ENCODE measurements around the gene ACSL5. TPM values are rescaled to one million over a fixed set of nuclear protein-coding genes. Genes with fewer than 3 reads are reported as not detected.
A peak's percentile ranks its signal among the peaks of the same experiment; 100 is the strongest.

The ACSL5 gene
- total RNA-seq, 2 donors from 2014 or later: 208 to 218 TPM

DNA sequence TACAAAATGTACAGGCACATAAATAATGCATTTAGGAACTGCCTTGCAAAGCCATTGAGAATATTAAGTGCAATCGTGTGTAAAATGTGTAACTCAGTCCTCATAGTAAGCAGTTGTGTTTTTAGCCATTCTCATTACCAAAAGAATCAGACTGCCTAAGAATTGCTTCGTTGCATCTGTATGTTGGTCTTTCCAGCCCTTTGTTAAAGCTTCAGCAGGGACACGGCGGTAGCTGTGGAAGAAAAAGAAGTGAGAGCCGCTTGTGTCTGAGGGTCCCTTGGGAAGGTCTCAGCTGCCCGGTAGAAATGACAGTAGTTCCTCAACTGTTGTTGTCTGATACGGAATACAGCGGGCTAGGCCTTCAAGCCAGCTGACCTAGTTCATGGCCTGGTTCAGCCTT is 22.8 kb upstream of the ACSL5 start:
- Histone ChIP-seq H3K4me3 (no peak overlapping the region), H3K9ac (ENCODE audit: low read depth in 2 of 2, low read length in 2 of 2) (no peak overlapping the region), H3K36me3 (no peaks in the 10 kb centered on the region), H3K27ac (no peak overlapping the region), H3K27me3 (no peaks in the 10 kb centered on the region), H3K9me3 (no peaks in the 10 kb centered on the region), H3K4me1 (no peaks in the 10 kb centered on the region)
- intact Hi-C loops (cut with DNase I): no loop called here
- TF ChIP-seq, protein P1, sequence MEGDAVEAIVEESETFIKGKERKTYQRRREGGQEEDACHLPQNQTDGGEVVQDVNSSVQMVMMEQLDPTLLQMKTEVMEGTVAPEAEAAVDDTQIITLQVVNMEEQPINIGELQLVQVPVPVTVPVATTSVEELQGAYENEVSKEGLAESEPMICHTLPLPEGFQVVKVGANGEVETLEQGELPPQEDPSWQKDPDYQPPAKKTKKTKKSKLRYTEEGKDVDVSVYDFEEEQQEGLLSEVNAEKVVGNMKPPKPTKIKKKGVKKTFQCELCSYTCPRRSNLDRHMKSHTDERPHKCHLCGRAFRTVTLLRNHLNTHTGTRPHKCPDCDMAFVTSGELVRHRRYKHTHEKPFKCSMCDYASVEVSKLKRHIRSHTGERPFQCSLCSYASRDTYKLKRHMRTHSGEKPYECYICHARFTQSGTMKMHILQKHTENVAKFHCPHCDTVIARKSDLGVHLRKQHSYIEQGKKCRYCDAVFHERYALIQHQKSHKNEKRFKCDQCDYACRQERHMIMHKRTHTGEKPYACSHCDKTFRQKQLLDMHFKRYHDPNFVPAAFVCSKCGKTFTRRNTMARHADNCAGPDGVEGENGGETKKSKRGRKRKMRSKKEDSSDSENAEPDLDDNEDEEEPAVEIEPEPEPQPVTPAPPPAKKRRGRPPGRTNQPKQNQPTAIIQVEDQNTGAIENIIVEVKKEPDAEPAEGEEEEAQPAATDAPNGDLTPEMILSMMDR (IDR thresholded peaks at IDR 0.05): no peak
- no peak for DNase-seq

DNA sequence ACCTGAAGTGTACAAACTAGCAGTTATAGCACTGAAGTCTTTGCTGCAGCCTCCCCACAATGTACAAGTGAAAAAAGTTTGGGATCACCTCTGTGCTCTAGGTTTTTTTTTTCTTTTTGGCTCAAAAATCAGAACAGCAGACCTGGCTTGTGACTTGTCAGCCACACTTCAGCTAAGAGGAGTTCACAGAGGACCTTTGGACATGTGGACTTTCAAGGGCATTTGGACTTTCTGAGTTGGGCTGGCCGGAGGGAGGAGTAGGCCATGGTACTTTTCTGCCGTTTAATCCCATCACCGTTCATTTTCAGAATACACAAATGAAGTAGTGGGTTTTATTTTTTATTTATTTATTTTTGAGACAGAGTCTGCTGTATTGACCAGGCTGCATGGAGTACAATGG is 21.9 kb upstream of the ACSL5 start:
- H3K4me1 ChIP-seq: no peaks in the 10 kb centered on the region
- no peak overlapping the region for H3K27ac ChIP-seq
- no peak overlapping the region for H3K4me3 ChIP-seq
- intact Hi-C loops (cut with DNase I): no loop called here
- no peaks in the 10 kb centered on the region for H3K36me3 ChIP-seq
- DNase-seq: no peak
- H3K27me3 ChIP-seq: no peaks in the 10 kb centered on the region
- TF ChIP-seq, protein P1 (IDR thresholded peaks at IDR 0.05): no peak
- H3K9me3 ChIP-seq: no peaks in the 10 kb centered on the region
- H3K9ac ChIP-seq (ENCODE audit: low read depth in 2 of 2, low read length in 2 of 2): no peak overlapping the region

DNA sequence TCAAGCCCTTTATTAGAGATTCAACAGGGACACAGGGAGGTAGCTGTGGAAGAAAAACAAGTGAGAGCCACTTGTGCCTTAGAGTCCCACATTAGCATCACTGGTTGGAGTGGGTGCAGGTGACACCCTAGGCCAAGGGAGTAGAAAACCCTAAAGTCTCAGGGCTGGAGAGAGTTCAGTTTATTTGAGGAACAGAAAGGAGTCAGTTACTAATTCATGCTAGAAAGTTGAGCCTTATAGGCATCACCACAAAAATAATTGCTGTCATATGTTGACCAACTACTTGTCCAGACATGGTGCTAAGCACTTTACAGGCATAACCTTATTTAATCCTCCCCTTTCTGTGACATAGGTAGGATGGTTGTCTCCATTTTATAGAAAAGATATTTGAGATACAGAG is 20.9 kb upstream of the ACSL5 start:
- H3K36me3 ChIP-seq: no peaks in the 10 kb centered on the region
- no peak for DNase-seq
- H3K9ac ChIP-seq (ENCODE audit: low read depth in 2 of 2, low read length in 2 of 2): no peak overlapping the region
- H3K4me3 ChIP-seq: no peak overlapping the region
- no peak overlapping the region for H3K27ac ChIP-seq
- no peaks in the 10 kb centered on the region for H3K9me3 ChIP-seq
- TF ChIP-seq, protein P1 (IDR thresholded peaks at IDR 0.05): no peak
- H3K27me3 ChIP-seq: no peaks in the 10 kb centered on the region
- no peaks in the 10 kb centered on the region for H3K4me1 ChIP-seq
- intact Hi-C loops (cut with DNase I): no loop called here

DNA sequence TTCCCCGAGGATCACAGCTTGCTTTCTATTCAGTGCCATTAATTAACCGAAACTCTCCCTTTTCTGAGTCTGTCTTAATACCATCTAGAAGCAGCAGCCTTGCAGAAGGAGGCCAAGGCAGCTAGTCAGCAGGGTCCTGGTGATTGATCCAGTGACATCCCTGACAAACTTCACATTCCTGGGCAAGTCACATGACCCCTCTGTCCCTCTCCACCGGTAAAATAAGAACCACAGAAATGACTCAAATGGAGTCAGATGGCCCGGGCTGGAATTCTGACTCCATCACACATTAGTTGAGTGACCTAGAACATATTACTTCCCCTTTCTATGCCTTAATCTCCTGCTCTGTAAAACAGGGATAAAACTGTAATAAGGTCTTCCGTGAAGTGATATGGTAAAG is 17.2 kb upstream of the ACSL5 start:
- Histone ChIP-seq H3K27me3 (no peaks in the 10 kb centered on the region), H3K9me3 (no peaks in the 10 kb centered on the region), H3K9ac (ENCODE audit: low read depth in 2 of 2, low read length in 2 of 2) (no peak overlapping the region), H3K4me3 (no peak overlapping the region), H3K4me1 (peaks cover 12% of the 10 kb centered on the region), H3K36me3 (no peaks in the 10 kb centered on the region), H3K27ac (no peak overlapping the region)
- DNase-seq: no peak
- intact Hi-C loops (cut with DNase I): no loop called here
- TF ChIP-seq, protein P1 (IDR thresholded peaks at IDR 0.05): no peak

DNA sequence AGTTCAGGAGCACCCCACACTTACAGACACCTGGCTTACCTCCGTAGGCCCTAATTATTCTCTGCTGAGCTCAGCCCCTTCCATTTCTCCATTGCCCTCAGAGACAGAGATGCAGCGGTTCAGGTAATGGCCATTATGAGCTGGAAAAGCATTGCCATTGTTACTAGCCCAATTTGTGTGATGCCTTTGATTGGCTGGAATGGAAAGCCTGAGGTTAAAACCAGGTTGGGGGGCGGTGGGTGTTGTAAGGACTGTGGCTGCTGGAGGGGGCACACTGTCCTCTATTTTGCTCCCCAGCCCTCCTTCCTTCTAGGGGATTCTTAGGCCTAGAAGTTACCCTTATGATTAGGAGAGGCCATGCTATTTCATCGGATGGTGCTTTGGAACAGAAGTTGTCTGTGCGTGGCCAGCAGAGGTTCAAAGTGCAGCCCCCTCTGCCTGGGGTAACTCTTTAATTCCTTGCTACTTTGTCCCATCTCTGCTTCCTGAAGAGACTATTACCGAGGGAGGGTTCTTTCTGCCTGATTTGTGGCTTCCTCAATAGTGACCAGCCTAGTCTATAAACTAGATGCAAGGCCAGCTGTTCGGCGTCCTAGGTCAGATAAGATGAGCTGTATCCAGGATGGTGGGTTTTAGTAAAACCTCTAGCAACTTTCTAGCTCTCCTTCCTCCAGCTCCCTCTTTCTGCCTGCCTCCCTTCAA is 14.2 kb upstream of the ACSL5 start:
- intact Hi-C loops (cut with DNase I): no loop called here
- Histone ChIP-seq H3K27ac (peak overlapping the region; percentile 80), H3K9ac (ENCODE audit: low read depth in 2 of 2, low read length in 2 of 2) (peak overlapping the region in 1 of 2 donors; percentile 80), H3K4me1 (peaks cover 12% of the 10 kb centered on the region), H3K36me3 (no peaks in the 10 kb centered on the region), H3K9me3 (no peaks in the 10 kb centered on the region), H3K4me3 (no peak overlapping the region), H3K27me3 (no peaks in the 10 kb centered on the region)
- TF ChIP-seq, protein P1 (IDR thresholded peaks at IDR 0.05): no peak
- no peak for DNase-seq

Data from colonic mucosa (tissue), 4 donors.